Urinary bladder (tissue), 4 donors: Measurements from ENCODE around the gene DAAM1. TPM values are rescaled to one million over a fixed set of nuclear protein-coding genes. Genes with fewer than 3 reads are reported as not detected.

Experiments used
- DNase-seq: peaks from one replicate; pipeline ENCODE4 v3.0.0-alpha.2; 2015; ENCODE audit errors: extremely low spot score
- H3K27ac ChIP-seq: one replicate; pipeline ENCODE4 v1.5.1; 2013; ENCODE audit warnings: low read depth, mild to moderate bottlenecking, moderate library complexity
- H3K36me3 ChIP-seq: one replicate; pipeline ENCODE4 v1.6.1; 2013; ENCODE audit warnings: mild to moderate bottlenecking, moderate library complexity; ENCODE audit not compliant: insufficient read depth
- H3K4me1 ChIP-seq: one replicate; pipeline ENCODE4 v1.6.1; 2013; ENCODE audit warnings: mild to moderate bottlenecking, moderate library complexity; ENCODE audit not compliant: insufficient read depth
- H3K4me3 ChIP-seq: one replicate; pipeline ENCODE4 v1.5.1; 2013; ENCODE audit warnings: low read depth, low read length
- WGBS: extraction: QIAGEN DNeasy Blood & Tissue Kit; methylation state at CpG from one replicate; pipeline ENCODE4 v1.1.7; 2013; 5-methylcytosine and 5-hydroxymethylcytosine counted together
- polyA plus RNA-seq: library from polyadenylated mRNA; stranded (reverse); fragments of 200-250 nt; gene quantifications from one replicate; pipeline ENCODE4 v1.2.3, GENCODE V29; 2013
- total RNA-seq: library from RNA; depleted of rRNA; stranded (reverse); fragments of >200 nt; gene quantifications from one replicate; pipeline ENCODE4 v1.2.3, GENCODE V29; 2014
- donor health status: healthy with polysubstance abuse.
- donor health status: healthy.

The DAAM1 gene
- total RNA-seq: 85.2 TPM
- polyA plus RNA-seq: 24.2 TPM

GRCh38 chr14:59188461-59189090 is at the start of gene DAAM1:
DAAM1 (plus strand) TSS chr14:59188667; CDS start chr14:59263478, 74,811 bp downstream.
- under 1% methylated on average over 44 of the region's 44 CpGs for WGBS
- H3K4me1 ChIP-seq: no peaks in the 10 kb centered on the region

GRCh38 chr14:59139324-59139723 is 49.1 kb upstream of the DAAM1 start:
- Histone ChIP-seq H3K4me1 (no peaks in the 10 kb centered on the region), H3K36me3 (no peaks in the 10 kb centered on the region), H3K4me3 (no peak overlapping the region), H3K27ac (no peak overlapping the region)
- DNase-seq: no peak
- WGBS: 91% methylated on average over 5 of the region's 5 CpGs

More at GRCh38 chr14:59188461-59189090, at the start of gene DAAM1:
- H3K36me3 ChIP-seq: no peaks in the 10 kb centered on the region
- H3K27ac ChIP-seq: peak within 1 kb of the TSS; percentile 96
- DNase-seq: peak; percentile 97
- H3K4me3 ChIP-seq: peak within 1 kb of the TSS; percentile 86

DNA sequence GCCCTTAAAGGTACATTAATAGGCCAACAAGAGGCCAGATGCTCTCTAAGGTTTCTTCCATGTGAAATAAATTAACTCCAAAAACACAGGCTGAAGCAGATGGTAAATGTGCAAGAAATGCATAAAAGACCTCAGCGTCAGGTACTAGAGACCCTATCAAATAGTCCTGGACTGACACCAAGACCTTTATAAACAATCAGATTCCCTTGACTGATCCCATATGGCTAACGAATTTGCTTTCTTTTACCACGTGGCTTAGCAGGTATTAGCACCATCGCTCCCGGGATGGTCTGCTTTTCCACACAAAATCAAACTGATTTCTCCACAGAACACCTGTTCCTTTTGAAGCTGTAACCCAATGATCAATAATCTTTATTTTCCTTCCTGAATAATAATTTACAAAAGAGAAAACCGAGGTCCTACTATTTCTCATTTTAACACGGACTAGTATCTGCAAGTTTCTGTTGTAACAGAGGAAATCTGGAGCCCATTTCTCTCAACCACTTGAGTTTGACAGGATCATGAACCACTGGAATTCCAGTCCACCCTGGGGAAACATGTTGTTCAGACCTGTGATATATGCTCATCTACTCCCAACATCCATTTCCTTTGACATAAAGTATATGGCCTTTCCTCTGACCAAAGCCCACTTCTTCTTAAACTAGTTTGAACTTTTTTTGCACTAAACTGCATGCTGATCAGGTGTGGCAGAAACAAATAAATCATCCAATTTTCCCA is 48.2 kb upstream of the DAAM1 start:
- Histone ChIP-seq H3K4me1 (no peaks in the 10 kb centered on the region), H3K36me3 (no peaks in the 10 kb centered on the region), H3K27ac (no peak overlapping the region), H3K4me3 (no peak overlapping the region)
- DNase-seq: no peak
- 71% methylated on average over 7 of the region's 7 CpGs for WGBS

- Histone ChIP-seq H3K4me1 (no peaks in the 10 kb centered on the region), H3K36me3 (no peaks in the 10 kb centered on the region), H3K4me3 (no peak overlapping the region), H3K27ac (no peak overlapping the region)
- no peak for DNase-seq
- 63% methylated on average over 2 of the region's 2 CpGs for WGBS
These were observed 42.0 kb upstream of the DAAM1 start for GRCh38 chr14:59146484-59146883.

DNA sequence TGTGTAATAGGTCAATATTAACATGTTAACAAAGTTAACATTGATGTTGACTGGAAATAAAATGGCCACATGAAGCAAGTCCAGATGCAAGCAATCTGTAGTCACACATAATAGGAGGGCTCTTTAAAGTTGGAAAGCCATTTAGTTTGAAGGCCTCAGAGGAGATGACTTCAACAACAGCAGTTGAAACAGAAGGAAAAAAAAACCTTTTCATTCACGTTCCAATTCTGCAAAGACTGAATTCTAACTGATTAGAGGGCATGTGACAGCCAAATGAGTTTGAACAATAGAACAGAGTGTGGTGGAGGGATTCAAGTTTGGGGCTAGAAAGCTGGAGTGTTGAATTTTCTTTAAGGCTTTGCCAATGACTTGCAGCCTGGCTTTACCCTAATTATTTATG is 41.5 kb upstream of the DAAM1 start:
- H3K4me3 ChIP-seq: no peak overlapping the region
- WGBS: 46% methylated on average over 1 of the region's 1 CpG
- H3K36me3 ChIP-seq: no peaks in the 10 kb centered on the region
- no peak for DNase-seq
- H3K4me1 ChIP-seq: no peaks in the 10 kb centered on the region
- H3K27ac ChIP-seq: no peak overlapping the region

DNA sequence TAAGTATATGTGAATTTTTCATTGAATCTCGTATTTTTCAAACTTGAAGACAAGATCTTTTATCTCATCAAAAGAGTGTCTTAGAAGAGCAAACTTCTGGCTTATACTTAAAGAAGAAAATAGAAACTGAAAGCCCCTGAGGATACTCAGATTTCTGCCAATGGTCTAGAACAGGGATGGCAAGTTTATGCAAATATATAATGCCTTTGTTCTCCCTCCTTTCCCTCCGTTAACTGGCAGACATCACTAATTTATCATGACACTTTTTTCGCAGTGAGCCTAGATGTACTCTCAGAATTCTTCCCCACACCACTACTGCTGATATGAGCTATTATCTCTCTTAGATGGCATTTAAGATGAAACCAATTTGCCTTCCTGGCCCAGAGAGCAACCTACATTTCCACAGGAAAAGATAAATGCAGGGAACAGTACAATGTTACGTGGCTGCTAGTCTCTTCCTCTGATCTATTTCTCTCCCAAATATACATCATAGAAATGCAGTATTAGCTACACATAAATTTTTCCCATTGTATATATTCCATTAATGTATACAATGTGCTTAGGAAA is 40.0 kb upstream of the DAAM1 start:
- no peak overlapping the region for H3K27ac ChIP-seq
- WGBS: 86% methylated on average over 4 of the region's 4 CpGs
- no peaks in the 10 kb centered on the region for H3K36me3 ChIP-seq
- H3K4me3 ChIP-seq: no peak overlapping the region
- DNase-seq: no peak
- no peaks in the 10 kb centered on the region for H3K4me1 ChIP-seq

GRCh38 chr14:59150990-59151389 is 37.5 kb upstream of the DAAM1 start:
- no peaks in the 10 kb centered on the region for H3K36me3 ChIP-seq
- DNase-seq: no peak
- no peak overlapping the region for H3K27ac ChIP-seq
- no peak overlapping the region for H3K4me3 ChIP-seq
- H3K4me1 ChIP-seq: no peaks in the 10 kb centered on the region
- 90% methylated on average over 2 of the region's 2 CpGs for WGBS

DNA sequence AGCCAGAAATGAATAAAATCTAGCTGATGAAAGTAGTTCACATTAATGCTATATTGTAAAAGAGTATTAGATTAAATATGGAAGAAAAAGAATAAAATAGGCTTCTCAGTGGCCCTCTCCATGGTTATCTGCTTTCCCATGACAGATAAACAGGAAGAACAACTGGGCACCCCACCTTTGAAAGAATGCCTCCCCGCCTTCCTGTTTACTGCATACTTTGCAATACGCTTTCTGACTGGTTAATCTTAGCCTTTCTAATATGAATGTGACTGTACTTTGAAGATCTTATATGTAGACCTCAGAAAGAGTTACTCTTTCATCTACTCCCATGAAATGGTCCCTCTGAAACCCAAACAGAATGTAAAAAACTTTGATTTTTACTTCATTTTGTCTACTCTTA is 34.1 kb upstream of the DAAM1 start:
- H3K36me3 ChIP-seq: no peaks in the 10 kb centered on the region
- no peak overlapping the region for H3K4me3 ChIP-seq
- 85% methylated on average over 2 of the region's 2 CpGs for WGBS
- H3K4me1 ChIP-seq: no peaks in the 10 kb centered on the region
- H3K27ac ChIP-seq: no peak overlapping the region
- no peak for DNase-seq

GRCh38 chr14:59155886-59156285 is 32.6 kb upstream of the DAAM1 start:
- no peak overlapping the region for H3K27ac ChIP-seq
- no peak overlapping the region for H3K4me3 ChIP-seq
- WGBS: 37% methylated on average over 3 of the region's 3 CpGs
- no peaks in the 10 kb centered on the region for H3K36me3 ChIP-seq
- DNase-seq: no peak
- H3K4me1 ChIP-seq: no peaks in the 10 kb centered on the region

GRCh38 chr14:59159169-59159568 is 29.3 kb upstream of the DAAM1 start:
- 60% methylated on average over 1 of the region's 1 CpG for WGBS
- Histone ChIP-seq H3K4me3 (no peak overlapping the region), H3K36me3 (no peaks in the 10 kb centered on the region), H3K27ac (no peak overlapping the region), H3K4me1 (no peaks in the 10 kb centered on the region)
- DNase-seq: no peak

DNA sequence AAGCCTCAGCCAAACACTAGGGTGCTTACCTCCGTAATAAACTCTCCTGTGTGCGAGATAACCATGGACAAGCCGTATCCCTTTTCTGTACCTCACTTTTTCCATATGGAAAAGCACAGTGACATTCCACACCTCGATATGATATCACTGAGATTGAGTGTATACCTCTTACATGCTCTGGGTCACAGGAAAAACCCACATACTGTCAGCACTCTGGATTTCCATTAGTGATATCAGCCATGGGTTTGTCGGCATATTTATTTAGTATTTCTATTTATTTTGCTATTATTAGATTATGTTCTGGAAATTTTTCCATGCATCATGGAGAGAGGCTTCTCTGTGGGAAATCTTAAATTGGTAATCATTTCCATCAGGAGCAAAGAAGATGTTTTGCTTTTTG is 28.0 kb upstream of the DAAM1 start:
- no peak overlapping the region for H3K27ac ChIP-seq
- no peak overlapping the region for H3K4me3 ChIP-seq
- no peaks in the 10 kb centered on the region for H3K36me3 ChIP-seq
- no peak for DNase-seq
- WGBS: 70% methylated on average over 5 of the region's 5 CpGs
- H3K4me1 ChIP-seq: no peaks in the 10 kb centered on the region

- no peaks in the 10 kb centered on the region for H3K4me1 ChIP-seq
- H3K27ac ChIP-seq: no peak overlapping the region
- no peaks in the 10 kb centered on the region for H3K36me3 ChIP-seq
- 59% methylated on average over 7 of the region's 7 CpGs for WGBS
- H3K4me3 ChIP-seq: no peak overlapping the region
- no peak for DNase-seq
These were observed 26.8 kb upstream of the DAAM1 start for GRCh38 chr14:59161561-59162175.

DNA sequence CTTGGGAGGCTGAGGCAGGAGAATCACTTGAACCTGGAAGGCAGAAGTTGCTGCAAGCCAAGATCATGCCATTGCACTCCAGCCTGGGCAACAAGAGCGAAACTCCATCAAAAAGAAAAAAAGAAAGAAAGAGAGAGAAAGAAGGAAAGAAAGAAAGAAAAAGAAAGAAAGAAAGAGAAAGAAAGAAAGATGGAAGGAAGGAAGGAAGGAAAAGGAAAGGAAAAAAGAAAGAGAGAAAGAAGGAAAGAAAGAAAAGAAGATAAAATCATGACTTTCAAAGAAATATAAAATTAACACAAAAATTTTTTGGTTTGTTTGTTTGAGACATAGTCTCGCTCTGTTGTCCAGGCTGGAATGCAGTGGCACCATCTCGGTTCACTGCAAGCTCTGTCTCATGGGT is 22.2 kb upstream of the DAAM1 start:
- H3K4me1 ChIP-seq: no peaks in the 10 kb centered on the region
- 90% methylated on average over 3 of the region's 3 CpGs for WGBS
- no peak for DNase-seq
- no peak overlapping the region for H3K4me3 ChIP-seq
- no peaks in the 10 kb centered on the region for H3K36me3 ChIP-seq
- no peak overlapping the region for H3K27ac ChIP-seq

DNA sequence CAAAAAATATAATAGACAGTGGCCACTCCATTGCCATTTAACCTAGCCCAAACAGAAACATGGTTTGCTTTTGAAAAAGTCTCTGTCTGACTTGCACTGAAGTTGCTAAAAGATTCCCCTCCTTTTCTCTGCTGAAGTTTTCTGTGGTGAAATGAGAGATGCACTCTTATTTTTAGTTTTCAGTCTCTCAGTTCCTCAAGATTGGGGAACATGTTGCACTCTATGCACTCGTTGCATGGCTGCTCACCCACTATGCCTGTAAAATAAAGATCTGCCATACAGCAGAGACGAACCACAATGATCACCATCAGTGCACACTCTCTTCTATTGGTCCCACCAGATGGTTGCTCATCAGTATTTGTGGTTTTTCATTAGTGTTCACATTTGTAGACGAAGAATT is 13.1 kb upstream of the DAAM1 start:
- whole genome bisulfite sequencing: 79% methylated on average over 3 of the region's 3 CpGs

More for the DNA sequence above, 13.1 kb upstream of the DAAM1 start:
- H3K4me1 ChIP-seq: no peaks in the 10 kb centered on the region
- DNase-seq: no peak
- H3K4me3 ChIP-seq: no peak overlapping the region
- no peaks in the 10 kb centered on the region for H3K36me3 ChIP-seq
- no peak overlapping the region for H3K27ac ChIP-seq
